GM18867 (cell line): ENCODE results near the gene AKAP5.

Experiments
- ATAC-seq: cut with Tn5 transposase; IDR thresholded peaks from one replicate; pipeline ENCODE4 v1.9.1; 2021; ENCODE audit warnings: mild to moderate bottlenecking, moderate library complexity; ENCODE audit not compliant: unreplicated experiment

The AKAP5 gene

GRCh38 chr14:64465191-64465822 lies at the start of gene AKAP5:
Gene AKAP5 (plus strand): TSS chr14:64465499. CDS start chr14:64468395, 2,896 bp downstream.
- ATAC-seq, result peak; percentile 64

GRCh38 chr14:64416348-64416932 lies 48.9 kb upstream of the AKAP5 start:
- ATAC-seq, result no peak

- ATAC-seq, result no peak
Observed at GRCh38 chr14:64417055-64417770, 48.1 kb upstream of the AKAP5 start.

- ATAC-seq, result no peak
Observed at GRCh38 chr14:64417771-64418125, 47.6 kb upstream of the AKAP5 start.

- ATAC-seq, result no peak
Observed at GRCh38 chr14:64419003-64419402, 46.3 kb upstream of the AKAP5 start.

- no peak for ATAC-seq
Observed at GRCh38 chr14:64421166-64421565, 44.1 kb upstream of the AKAP5 start.

- ATAC-seq, result no peak
Observed at GRCh38 chr14:64422005-64422404, 43.3 kb upstream of the AKAP5 start.

- peak; percentile 76 for ATAC-seq
Observed at GRCh38 chr14:64422756-64423155, 42.5 kb upstream of the AKAP5 start.

- ATAC-seq, result no peak
Observed at GRCh38 chr14:64423987-64424386, 41.3 kb upstream of the AKAP5 start.

- no peak for ATAC-seq
Observed at GRCh38 chr14:64434528-64434927, 30.8 kb upstream of the AKAP5 start.

- no peak for ATAC-seq
Observed at GRCh38 chr14:64438181-64438841, 27.0 kb upstream of the AKAP5 start.

GRCh38 chr14:64439141-64439540 lies 26.2 kb upstream of the AKAP5 start:
- ATAC-seq, result no peak

- no peak for ATAC-seq
Observed at GRCh38 chr14:64440494-64440893, 24.8 kb upstream of the AKAP5 start.

- ATAC-seq, result no peak
Observed at GRCh38 chr14:64442300-64442988, 22.9 kb upstream of the AKAP5 start.

GRCh38 chr14:64444140-64444539 lies 21.2 kb upstream of the AKAP5 start:
- ATAC-seq, result no peak

GRCh38 chr14:64444984-64445845 lies 20.1 kb upstream of the AKAP5 start:
- peak; percentile 96 for ATAC-seq

- no peak for ATAC-seq
Observed at GRCh38 chr14:64447876-64448670, 17.2 kb upstream of the AKAP5 start.

GRCh38 chr14:64450255-64450654 lies 15.0 kb upstream of the AKAP5 start:
- no peak for ATAC-seq

GRCh38 chr14:64454671-64455070 lies 10.6 kb upstream of the AKAP5 start:
- no peak for ATAC-seq
